Stimulated activated CD4-positive, alpha-beta T cell treated with anti-CD3 and anti-CD28 coated beads, Interleukin-15, amount 100 ng/mL, for 48 hours (primary cell): Measurements from ENCODE around the gene NMRK2.
"Not testable (repeated sequence)": the region's sequence is repeated elsewhere in the genome, so short reads cannot be mapped to it uniquely, and the experiment has no call there.

Experiments
- DNase-seq, 2 donors: peaks; one replicate each; pipeline ENCODE4 v3.0.0-alpha.2; 2020; ENCODE audit warnings: low read depth in 2 of 2

NMRK2 gene

DNA sequence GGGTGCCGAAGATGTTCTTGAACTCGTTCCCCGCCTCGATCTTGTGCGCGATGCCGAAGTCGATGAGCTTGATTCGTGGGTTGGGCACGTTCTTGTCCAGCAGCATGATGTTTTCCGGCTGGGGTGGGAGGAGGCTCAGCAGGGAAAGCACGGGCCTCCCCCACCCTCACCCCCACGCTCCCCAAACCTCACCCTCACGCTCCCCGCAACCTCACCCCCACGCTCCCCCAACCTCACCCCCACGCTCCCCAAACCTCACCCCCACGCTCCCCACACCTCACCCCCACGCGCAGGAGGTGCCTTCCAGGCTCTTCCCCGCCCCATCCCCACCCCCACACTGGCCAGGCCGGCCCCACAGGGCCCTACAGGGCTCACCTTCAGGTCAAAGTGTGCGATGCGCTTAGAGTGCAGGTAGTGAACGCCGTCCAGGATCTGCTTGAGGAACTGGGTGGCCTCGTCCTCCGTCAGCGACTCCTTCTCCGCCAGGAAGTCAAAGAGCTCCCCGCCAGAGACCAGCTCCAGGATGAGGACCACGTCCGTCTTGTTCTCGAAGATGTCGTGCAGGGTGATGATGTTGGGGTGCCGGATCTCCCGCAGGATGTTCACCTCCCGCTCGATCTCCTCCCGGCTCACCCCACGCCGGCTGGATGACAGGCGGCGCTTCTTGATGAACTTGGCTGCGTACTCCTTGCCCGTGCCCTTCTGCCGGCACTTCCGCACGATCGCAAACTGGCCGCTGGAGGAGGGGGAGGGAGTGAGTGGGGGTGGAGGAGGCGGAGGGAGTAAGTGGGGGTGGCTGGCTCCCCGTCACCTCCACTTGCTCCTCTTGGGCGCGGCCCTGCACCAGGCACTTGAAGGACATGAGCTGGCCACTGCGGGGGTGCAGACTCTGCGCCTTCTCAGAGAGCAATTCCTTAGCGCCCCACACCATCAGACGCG, 31.7 kb downstream of the NMRK2 start:
- no peak for DNase-seq

DNA sequence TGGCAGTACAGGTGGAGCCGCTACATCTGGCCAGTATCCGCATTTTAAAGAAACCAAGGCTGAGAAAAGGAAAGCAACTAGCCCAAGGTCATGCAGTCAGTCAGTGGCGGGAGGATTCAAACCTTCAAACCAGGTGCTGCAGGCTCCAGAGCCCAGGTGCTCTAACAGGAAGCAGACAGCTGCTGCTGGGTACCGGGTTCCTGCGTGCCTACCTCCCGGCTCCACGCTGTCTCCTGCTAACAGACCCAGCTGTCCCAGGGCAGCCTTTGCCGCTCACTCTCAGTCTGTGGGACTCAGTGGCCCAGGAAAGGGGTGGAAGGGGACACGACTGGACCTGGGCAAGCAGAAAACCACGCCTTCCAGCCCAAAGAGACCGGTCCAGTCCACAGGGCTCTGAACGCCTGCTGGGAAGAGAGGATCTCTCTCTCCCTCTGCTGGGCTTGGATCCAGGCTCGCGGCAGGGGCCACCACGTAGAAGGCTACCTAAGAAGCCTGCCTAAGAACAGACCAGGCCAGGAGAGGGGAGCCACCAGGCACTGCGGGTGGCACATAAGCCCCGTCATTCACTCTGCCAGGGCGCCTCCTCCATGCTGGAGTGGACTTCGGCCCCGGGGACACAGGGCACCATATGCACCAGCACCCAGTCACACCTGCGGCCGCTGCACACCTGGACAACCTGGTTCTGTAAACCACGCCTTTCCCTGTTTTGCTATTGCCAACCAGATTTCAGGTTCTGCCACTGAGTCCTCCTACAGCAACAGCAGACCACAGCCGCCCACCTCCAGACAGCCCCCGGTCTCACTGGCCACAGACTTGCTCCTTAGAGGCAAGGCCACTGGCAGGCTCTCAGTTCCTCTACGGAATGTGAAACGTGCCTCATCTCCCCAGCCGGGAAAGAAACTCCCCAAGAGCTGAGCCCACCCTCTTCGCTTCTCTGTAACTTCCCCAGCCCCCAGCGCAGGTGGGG, 33.5 kb downstream of the NMRK2 start:
- no peak for DNase-seq

DNA sequence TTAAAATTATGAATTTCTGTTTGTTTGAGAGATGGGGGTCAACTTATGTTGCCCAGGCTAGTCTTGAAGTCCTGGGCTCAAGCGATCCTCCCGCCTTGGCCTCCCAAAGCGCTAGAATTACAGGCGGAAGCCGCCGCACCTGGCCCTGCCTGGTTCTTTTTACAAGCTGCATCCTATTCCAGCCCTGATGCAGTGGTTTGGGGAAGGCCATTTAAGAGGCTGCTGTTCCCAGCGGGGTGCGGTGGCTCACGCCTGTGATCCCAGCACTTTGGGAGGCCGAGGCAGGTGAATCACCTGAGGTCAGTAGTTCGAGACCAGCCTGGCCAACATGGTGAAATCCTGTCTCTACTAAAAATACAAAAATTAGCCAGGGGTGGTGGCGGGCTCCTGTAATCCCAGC, 35.1 kb downstream of the NMRK2 start:
- not testable (repeated sequence) for DNase-seq

DNA sequence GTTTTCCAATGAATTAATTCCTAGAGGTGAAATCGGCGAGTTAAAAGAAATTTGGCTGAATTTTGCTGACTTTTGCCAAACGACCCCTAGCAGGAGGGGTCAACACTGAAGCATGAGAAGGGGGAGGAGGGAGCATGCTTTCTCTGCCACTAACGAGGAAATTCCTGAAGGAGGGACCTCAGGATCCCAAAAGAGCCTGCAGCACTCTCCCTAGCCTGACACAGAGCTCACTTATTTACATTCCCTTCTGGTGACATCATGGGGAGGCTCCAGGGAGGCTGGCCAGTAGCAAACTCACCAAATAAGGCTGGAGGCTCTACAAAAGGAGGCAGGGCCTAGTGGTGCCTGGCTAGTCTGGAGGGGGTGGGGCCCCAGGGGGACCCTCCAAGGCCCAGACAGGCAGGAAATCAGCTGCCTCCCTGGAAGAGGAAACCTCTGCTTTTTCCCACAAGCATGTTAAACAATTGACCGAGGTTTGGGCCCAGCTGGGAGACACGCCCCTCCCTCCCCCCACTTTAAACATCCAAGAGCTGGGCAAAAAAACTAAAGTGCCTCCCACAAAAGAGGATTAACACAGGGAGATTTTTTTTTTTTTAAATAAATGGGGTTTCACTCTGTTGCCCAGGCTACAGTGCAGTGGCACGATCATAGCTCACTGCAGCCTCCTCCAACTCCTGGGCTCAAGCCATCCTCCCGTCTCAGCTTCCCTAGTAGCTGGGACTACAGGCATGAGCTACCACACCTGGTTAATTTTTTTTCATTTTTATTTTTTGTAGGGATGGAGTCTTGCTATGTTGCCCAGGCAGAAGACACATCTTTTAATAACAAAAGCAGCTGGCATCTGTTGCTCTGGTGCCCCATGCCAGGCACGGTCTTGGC, 35.9 kb downstream of the NMRK2 start:
- DNase-seq, result no peak

DNA sequence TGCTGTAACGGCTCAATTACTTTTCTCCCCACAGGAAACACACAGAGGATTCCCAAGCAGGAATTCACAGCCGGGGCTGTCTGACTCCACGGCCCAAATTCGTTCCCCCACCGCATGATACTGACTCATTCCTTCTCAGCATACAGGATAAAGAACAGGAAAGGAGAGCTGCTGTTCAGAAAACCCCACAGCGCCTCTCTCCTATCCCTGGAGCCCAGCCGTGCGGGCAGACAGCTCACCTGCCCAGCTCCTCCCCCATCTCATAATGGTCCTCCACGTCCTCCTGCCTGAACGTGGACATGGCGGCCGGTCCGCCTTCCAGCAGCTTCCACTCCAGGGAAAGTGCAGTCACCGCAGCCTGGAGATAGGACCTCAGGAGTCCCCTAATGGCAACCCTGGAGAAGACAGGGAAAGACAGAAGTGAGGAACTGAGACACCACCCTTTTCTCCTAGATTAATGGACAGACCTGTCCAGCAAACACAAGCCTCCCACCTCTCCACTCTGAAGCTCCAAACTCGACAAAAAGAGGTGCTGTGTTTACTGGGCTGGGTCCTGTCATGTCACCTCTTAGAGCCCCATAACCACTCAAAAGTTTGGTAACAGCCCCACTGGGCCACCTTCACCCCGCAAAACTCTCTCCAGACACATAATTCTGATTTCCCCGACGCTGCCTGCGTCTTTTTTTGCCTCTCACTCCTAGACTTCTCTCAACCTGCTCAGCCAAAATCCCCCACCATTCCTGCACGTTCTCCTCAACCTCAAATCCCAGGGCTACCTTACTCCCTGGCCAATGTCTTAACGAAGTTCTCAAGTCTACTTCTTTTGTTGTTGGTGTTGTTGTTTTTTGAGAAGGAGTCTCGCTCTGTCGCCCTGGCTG, 36.8 kb downstream of the NMRK2 start:
- no peak for DNase-seq

DNA sequence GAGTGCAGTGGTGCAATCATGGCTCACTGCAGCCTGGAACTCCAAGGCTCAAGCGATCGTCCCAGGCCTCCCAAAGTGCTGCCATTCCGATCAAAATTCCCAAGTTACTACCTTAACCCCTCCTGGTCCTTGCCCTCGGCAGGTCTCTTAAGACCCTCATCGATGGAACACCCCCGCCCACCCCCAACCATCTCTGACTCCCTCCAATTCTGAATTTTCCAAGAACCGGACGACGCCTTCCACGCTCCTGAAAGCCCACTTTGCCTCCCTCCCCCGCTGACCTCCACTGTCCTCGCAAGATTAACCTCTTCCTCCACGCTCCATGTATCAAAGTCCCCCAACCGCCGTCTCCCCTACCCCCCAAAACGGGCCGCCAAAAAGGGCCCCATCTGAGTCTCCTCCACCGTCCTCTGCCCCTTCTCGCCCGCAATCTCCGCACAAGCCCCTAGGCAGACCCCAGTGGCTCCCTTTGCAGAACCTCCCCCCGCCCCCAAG, 37.5 kb downstream of the NMRK2 start:
- no peak for DNase-seq

DNA sequence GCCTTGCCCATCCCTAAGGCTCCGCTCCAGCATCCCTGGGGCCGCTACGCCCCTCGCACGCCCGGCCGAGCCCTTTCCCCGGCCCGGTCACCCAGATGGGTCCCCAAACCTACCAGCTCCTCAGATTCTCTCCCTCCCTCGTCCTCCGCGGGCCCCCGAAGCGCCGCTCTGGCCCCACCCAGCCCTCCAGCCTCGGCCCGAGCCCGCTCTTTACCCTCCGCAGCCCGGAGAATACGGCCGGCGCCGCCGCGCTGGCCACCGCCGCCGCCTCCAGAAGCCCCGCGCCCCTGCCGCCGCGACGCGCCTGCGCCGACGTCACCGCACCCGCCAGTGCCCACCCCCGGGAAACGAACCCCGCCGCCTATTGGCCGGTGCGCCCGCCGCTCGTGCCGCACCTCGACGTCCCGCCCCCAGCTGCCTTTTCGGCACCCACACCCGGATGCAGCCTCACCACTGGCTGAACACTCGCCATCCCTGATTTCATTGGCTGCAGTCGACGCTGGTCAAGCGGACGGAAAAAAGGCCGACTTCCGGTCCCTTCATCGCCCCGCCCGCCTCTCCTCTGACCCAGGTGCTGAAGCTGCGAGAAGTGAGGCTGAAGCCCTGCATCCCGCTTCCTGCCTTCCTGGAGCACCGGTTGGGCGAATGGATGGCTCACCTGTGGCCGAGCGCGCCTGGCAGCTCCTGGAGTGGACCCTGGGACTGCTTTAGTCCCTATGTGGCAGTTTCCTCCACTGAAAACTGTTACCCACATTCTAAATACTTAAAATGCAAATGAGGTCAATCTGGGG, 38.1 kb downstream of the NMRK2 start, which contains the start of gene DAPK3:
DAPK3 (minus strand) TSS at position 292 of the 791 bp plus-strand sequence. CDS start 1,364 bp downstream, outside the sequence.
- DNase-seq, result peak; percentile 91 to 95

DNA sequence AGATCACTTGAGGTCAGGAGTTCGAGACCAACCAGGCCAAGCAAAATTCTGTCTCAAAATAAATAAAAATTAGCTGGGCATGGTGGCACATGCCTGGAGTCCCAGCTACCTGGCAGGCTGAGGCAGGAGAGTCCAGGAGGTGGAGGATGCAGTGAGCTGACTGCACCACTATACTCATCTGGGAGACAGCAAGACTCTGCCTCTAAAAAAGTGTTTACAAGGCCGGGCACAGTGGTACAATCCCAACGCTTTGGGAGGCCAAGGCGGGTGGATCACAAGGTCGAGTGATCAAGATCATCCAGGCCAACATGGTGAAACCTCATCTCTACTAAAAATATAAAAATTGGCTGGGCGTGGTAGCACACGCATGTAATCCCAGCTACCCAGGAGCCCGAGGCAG, 42.3 kb downstream of the NMRK2 start:
- no peak for DNase-seq

DNA sequence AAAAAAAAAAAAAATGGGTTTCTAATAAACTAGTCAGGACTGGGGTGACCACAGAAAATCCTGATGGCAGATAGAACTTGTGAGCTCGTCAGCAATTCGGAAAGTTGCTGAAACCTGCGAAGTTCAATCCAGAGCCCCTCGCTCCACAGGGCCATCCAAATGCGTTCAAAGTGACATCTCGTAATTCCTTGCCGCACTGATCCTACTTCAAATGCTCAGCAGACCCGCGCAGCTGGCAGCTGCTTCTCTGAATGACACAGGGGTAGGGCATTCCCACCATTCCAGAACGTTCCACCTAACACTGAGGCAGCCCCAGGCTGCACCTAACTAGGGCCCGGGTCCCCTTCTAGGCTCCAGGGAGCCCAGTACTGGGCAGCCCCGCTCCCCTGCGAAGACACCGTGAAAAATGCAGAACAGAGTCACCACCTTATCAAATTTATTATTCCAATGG, 42.8 kb downstream of the NMRK2 start:
- DNase-seq, result no peak

DNA sequence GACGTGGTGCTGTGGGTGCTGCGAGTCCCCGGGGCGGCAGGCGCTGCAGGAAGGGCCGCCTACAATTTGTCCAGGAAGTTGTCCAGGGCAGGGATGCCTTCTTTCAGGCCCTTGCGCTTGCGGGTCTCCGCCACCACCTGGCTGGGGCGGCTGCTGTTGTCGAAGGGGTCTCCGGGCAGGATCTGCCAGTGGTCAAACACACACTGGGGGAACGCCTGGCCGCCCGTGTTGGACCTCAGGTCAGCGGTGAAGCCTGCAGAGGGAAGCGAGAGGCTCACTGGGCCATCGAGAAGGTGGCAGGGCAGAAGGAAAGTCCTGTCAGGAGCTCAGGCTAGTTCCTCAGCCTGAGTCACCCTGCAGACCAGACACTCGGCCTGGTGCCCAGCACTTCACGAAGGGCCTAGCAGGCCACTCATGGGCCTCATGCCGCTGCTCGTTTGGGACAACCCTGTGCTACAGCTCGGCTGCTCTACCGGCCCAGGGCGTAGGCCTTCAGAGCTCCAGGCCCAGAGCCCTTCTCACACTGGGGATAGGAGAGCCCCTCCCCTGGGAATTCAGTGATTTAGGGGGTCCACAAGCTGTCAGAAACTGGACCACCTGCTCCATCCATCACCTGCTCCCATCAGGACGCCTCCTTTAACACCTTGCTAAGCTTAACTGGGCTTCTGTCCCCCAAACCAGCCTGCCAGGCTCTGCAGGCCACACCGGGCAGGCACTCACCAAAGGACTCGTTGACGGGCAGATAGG, 43.8 kb downstream of the NMRK2 start:
- DNase-seq, result no peak

DNA sequence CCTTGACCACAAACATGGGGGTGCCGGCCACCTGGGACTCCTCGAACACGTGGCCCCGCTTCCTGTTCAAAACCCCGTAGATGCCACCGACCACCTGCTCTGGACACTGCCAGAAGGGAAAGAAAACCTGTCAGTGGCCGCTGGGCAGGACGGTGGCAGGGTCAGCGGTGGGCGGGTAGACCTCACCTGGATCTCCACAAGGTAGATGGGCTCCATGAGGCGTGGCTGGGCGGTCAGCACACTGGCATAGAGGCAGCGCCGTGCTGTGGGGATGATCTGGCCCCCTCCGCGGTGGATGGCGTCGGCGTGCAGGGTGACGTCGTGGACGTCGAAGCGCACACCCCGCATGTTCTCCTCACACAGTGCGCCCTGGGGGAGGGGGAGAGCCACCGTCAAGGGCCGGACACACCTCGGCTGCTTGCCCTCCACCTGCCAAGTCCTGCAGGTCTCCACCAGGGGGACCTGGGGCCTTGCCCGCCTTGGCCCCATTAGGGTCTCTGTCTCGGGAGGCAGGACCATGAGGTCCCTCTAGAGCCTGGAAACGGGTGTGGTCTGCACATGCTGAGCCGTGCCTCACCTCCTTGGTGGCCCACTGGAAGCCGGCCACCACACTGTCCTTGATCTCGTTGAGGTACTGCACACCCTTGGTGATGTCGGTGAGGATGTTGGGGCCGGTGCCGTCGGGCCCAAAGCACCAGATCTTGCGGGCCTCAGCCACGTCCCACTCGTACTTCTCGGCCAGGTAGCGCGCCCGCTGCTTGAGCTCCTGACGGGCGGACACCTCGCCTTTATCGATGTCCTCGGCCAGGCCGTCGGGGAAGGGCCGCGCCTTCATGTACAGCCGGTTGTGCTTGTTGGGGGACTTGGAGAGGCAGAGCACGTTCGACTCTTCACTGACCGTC, 44.6 kb downstream of the NMRK2 start:
- DNase-seq, result no peak

DNA sequence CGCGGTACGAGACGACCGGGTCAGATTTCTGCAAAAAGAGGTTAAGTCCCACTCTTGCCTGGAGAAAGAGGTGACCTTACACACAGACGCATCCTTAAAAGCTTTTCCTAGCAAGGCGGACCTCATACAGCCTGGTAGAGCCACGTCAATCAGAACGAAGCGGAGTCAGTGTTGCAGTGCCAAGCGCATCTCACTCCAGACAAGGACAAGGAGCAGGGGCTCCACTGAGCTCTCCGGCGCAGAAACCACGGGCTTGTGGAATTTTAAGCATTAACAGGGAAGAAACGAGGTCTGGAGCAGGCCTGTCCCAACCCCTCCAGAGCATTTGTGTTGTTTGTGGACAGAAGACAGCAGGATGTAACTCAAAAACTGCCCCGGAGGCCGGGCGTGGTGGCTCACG, 45.3 kb downstream of the NMRK2 start:
- DNase-seq, result no peak

DNA sequence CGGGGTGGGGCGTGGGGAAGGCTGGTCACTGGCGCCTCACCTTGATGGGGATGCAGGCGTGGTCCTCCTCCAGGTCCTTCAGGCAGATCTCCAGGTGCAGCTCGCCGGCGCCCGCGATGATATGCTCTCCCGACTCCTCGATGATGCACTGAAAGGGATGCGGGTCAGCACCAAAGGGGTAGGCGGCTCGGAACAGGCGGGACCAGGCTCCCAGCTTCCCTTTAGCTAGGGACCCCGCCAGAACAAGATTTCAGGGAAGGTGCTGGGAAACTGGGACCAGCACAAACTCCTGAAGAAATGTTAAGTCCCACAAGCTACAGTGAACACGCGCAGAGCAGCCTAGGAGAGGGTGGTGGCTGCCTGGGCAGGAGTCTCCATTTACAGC, 46.4 kb downstream of the NMRK2 start:
- no peak for DNase-seq

DNA sequence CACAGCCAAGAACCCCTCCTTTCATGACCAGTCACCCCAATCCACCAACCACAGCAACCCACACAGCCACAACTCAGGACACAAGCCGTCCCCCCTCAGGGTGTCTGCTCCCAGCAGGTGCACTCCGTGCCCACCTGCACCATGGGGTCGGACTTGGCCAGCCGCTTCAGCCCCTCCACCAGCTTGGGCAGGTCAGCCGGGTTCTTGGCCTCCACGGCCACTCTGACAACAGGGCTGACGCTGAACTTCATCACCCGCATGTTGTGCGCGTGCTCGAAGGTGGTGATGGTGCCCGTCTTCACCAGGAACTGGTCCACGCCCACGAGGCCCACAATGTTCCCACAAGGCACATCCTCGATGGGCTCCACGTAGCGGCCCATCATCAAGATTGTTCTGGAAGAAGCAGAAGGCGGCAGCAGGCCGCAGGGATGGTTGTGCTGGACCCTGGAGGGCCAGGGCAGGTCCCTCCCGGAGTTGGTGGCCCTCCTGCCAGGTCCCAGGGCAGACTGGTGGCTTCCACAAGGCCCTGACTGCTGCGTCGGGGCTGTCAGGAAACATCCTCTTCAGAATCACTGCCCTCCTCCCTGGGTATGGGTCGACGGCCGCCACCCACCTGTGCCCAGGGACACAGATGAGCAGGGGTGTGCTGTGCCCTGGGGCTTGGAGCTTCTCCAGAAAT, 46.9 kb downstream of the NMRK2 start:
- DNase-seq, result no peak

DNA sequence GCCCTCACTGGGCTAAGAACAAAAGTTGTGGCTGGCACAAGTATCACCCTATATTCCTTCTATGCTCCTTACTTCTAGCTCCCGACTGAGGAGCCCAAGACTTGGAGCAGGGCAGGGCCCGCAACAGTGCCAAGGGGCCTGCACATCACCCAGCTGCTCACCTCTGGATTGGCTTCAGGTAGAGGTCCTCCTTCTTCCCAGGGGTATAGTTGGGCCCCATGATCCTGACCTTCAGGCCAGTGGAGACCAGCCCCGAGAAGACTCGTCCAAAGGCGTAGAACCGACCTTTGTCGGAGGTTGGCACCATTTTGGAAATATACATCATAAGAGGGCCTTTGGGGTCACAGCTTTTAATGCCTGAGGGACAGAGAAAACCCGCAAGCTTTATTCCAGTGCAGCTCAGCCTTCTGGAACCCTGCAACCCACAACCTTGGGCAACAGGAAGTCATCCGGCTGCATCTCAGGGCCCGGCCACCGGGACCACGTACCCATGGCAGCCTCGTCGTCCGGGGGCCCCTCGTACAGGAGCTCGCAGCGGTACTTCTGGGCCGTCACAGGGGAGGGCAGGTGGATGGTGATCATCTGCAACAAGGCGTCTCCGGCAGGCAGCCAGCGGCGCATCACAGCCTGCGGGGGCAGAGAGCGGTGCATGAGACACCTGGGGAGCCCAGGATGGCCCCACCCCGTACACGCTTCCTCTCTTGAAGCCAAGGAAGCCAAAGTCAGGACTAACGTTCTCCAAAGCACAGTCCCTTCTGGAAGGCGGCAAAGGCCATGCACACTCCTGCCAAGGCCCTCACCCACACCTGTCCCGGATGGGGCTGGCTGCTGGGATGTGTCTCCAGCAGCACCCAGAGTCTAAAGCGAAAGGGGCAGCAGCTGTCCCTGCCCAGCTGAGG, 47.7 kb downstream of the NMRK2 start:
- no peak for DNase-seq

DNA sequence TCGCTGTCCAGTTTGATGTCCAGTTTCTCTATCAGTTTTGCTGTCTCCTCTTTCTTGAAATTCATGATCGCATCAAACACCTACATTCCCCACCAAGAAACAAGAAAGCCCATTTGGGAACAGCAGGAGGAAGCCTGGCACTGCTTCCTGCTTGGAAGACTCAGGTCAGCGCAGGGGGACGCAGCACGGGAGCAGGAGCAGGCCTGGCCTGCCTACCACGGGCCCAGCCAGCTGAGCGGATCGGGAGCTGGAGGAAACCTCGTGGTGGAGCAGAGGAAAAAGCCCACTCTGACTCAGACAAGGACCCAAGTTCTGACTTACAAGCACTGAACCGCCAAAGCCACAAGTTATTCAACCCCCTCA, 48.5 kb downstream of the NMRK2 start:
- DNase-seq, result no peak
